GM12873 (cell line): ENCODE measurements around the gene SLC35G4.
"Not testable (repeated sequence)": the region's sequence is repeated elsewhere in the genome, so short reads cannot be mapped to it uniquely, and the experiment has no call there.

Source experiments
- CTCF ChIP-seq: IDR thresholded peaks from 2 replicates; pipeline ENCODE4 v1.5.1; 2012; ENCODE audit warnings: low read depth, mild to moderate bottlenecking, moderate library complexity, low read length, control low read depth; ENCODE audit not compliant: insufficient read depth; ENCODE audit errors: missing control alignments

Gene SLC35G4

GRCh38 chr18:11609488-11609887 lies at the start of gene SLC35G4:
TSS of gene SLC35G4 (plus strand) at chr18:11609596. CDS start at chr18:11609596, 0 bp downstream.
- not testable (repeated sequence) for TF ChIP-seq CTCF

- TF ChIP-seq CTCF = no peak
These were observed 48.1 kb upstream of the SLC35G4 start for GRCh38 chr18:11561293-11561692.

GRCh38 chr18:11565716-11566115 lies 43.7 kb upstream of the SLC35G4 start:
- TF ChIP-seq CTCF = no peak

- no peak for TF ChIP-seq CTCF
These were observed 43.0 kb upstream of the SLC35G4 start for GRCh38 chr18:11566236-11566965.

GRCh38 chr18:11567396-11567795 lies 42.0 kb upstream of the SLC35G4 start:
- no peak for TF ChIP-seq CTCF

GRCh38 chr18:11570073-11570588 lies 39.3 kb upstream of the SLC35G4 start:
- TF ChIP-seq CTCF = no peak

GRCh38 chr18:11570769-11571412 lies 38.5 kb upstream of the SLC35G4 start:
- TF ChIP-seq CTCF = peak; percentile 29
